HepG2 (cell line): ENCODE results near the gene ZCCHC7. TPM values are rescaled to one million over a fixed set of nuclear protein-coding genes. Genes with fewer than 3 reads are reported as not detected.

Source experiments
- BCL6 ChIP-seq: IDR thresholded peaks from 2 replicates; pipeline ENCODE4 v1.6.1; 2016; ENCODE audit warnings: missing genetic modification reagents, missing compliant biosample characterization
- FOSL1 ChIP-seq: sonication (generic); formaldehyde crosslinking; IDR thresholded peaks from 2 replicates; pipeline ENCODE4 v1.9.0; 2021; ENCODE audit warnings: missing genetic modification reagents, borderline replicate concordance
- FOXC1 ChIP-seq: sonication (generic); formaldehyde crosslinking; IDR thresholded peaks from 2 replicates; pipeline ENCODE4 v1.8.0; 2022; ENCODE audit warnings: mild to moderate bottlenecking, missing genetic modification reagents, borderline replicate concordance
- ISL2 ChIP-seq: sonication (generic); formaldehyde crosslinking; IDR thresholded peaks from 2 replicates; pipeline ENCODE4 v1.5.0; 2020; ENCODE audit warnings: missing genetic modification reagents
- MTA1 ChIP-seq: sonication (generic); formaldehyde crosslinking; IDR thresholded peaks from 2 replicates; pipeline ENCODE4 v1.4.0; 2020; ENCODE audit warnings: missing genetic modification reagents, mild to moderate bottlenecking, borderline replicate concordance
- NFKB2 ChIP-seq: sonication (generic); formaldehyde crosslinking; IDR thresholded peaks from 2 replicates; pipeline ENCODE4 v1.4.0; 2020; ENCODE audit warnings: missing genetic modification reagents, borderline replicate concordance
- PAF1 ChIP-seq: IDR thresholded peaks from 2 replicates; pipeline ENCODE4 v1.6.1; 2016; ENCODE audit warnings: missing genetic modification reagents, missing compliant biosample characterization
- PBX3 ChIP-seq: sonication (generic); formaldehyde crosslinking; IDR thresholded peaks from 2 replicates; pipeline ENCODE4 v1.8.1; 2023; ENCODE audit warnings: missing genetic modification reagents, inconsistent platforms, borderline replicate concordance
- TFE3 ChIP-seq: IDR thresholded peaks from 2 replicates; pipeline ENCODE4 v1.6.1; 2016
- ZNF546 ChIP-seq: sonication (generic); formaldehyde crosslinking; conservative IDR thresholded peaks from 2 replicates; pipeline ENCODE4 v1.8.1; 2023; ENCODE audit warnings: mild to moderate bottlenecking, missing genetic modification reagents
- ZNF709 ChIP-seq: sonication (generic); formaldehyde crosslinking; IDR thresholded peaks from 2 replicates; pipeline ENCODE4 v1.5.0; 2020; ENCODE audit warnings: mild to moderate bottlenecking, missing genetic modification reagents
- polyA plus RNA-seq, 8 experiments: library from polyadenylated mRNA; depleted of rRNA in 3 of 8; stranded (reverse) in 7 of 8; unstranded in 1 of 8; fragments of >200 nt; fragmentation: Illumina TruSeq in 4 of 8; extraction: Trizol in 4 of 8; gene quantifications; 2 replicates each; pipeline versions ENCODE4 v1.2.1 to v1.2.3, GENCODE V29; 2011 to 2016; ENCODE audit warnings: low read depth in 4 of 8, missing spikeins in 1 of 8, mixed read lengths in 1 of 8; ENCODE audit not compliant: insufficient read depth in 1 of 8
- total RNA-seq, 5 experiments: library from RNA; depleted of rRNA; stranded (reverse); fragments of >200 nt; fragmentation: Illumina TruSeq; extraction: Trizol; gene quantifications; 2 replicates each; pipeline ENCODE4 v1.2.3, GENCODE V29; 2016; ENCODE audit warnings: low read depth in 1 of 5
- TF ChIP-seq, protein P1 (sequence below): sonication (generic); formaldehyde crosslinking; IDR thresholded peaks from 2 replicates; pipeline ENCODE4 v1.4.0; 2020; ENCODE audit warnings: missing genetic modification reagents
- TF ChIP-seq, protein P2 (sequence below): sonication (generic); formaldehyde crosslinking; IDR thresholded peaks from 2 replicates; pipeline ENCODE4 v1.5.1; 2020; ENCODE audit warnings: mild to moderate bottlenecking, missing genetic modification reagents, moderate library complexity
- TF ChIP-seq, protein P3 (sequence below): sonication (generic); formaldehyde crosslinking; conservative IDR thresholded peaks from 2 replicates; pipeline ENCODE4 v1.8.0; 2022; ENCODE audit warnings: mild to moderate bottlenecking, moderate library complexity, missing genetic modification reagents

The ZCCHC7 gene
- total and polyA plus RNA-seq, 2 of the 13 experiments (the other 11 are each of a cell fraction or from before 2014, with no cell fraction given), result 13.6 to 19.3 TPM

DNA sequence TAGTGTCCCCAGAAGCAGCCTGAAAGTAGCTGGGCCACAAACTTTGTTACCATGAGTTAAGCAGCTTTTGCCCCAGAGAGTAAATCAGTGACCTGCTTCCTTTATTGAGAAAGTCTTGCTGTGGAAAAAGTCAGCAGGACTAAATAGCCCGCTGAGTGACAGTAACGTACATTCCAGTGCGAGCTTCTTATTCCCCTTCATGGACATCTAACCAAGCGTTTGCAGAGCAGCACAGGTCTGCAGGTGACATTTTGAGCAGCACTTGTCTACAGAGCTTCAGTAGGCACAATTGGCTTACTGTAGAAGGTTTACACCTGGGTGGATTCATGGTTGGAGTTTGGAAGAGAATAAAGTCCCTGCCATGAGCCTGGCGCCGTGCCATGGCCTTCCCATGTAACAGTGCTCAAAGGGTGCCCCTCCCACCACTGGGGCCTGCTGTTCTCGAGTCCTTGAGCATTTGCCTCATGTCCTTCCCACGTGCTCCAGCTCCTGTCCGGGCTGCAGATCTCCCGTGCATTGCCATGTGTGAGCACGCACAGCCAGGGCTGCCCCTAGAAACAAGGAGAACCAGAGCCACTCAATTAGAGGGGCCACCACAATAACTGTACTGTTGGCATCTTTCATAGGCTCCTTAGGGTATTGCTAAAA lies 260.8 kb downstream of the ZCCHC7 start (continued):
- TF ChIP-seq, protein P1, sequence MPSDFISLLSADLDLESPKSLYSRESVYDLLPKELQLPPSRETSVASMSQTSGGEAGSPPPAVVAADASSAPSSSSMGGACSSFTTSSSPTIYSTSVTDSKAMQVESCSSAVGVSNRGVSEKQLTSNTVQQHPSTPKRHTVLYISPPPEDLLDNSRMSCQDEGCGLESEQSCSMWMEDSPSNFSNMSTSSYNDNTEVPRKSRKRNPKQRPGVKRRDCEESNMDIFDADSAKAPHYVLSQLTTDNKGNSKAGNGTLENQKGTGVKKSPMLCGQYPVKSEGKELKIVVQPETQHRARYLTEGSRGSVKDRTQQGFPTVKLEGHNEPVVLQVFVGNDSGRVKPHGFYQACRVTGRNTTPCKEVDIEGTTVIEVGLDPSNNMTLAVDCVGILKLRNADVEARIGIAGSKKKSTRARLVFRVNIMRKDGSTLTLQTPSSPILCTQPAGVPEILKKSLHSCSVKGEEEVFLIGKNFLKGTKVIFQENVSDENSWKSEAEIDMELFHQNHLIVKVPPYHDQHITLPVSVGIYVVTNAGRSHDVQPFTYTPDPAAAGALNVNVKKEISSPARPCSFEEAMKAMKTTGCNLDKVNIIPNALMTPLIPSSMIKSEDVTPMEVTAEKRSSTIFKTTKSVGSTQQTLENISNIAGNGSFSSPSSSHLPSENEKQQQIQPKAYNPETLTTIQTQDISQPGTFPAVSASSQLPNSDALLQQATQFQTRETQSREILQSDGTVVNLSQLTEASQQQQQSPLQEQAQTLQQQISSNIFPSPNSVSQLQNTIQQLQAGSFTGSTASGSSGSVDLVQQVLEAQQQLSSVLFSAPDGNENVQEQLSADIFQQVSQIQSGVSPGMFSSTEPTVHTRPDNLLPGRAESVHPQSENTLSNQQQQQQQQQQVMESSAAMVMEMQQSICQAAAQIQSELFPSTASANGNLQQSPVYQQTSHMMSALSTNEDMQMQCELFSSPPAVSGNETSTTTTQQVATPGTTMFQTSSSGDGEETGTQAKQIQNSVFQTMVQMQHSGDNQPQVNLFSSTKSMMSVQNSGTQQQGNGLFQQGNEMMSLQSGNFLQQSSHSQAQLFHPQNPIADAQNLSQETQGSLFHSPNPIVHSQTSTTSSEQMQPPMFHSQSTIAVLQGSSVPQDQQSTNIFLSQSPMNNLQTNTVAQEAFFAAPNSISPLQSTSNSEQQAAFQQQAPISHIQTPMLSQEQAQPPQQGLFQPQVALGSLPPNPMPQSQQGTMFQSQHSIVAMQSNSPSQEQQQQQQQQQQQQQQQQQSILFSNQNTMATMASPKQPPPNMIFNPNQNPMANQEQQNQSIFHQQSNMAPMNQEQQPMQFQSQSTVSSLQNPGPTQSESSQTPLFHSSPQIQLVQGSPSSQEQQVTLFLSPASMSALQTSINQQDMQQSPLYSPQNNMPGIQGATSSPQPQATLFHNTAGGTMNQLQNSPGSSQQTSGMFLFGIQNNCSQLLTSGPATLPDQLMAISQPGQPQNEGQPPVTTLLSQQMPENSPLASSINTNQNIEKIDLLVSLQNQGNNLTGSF (CRISPR knock-in tag), result peak; percentile 74; the same call in 1 of the 2 replicates
- TF ChIP-seq ZNF709 (CRISPR knock-in tag) (0 out of 2 replicates have a peak, but pooled peaks have one; percentile 56), BCL6 (CRISPR knock-in tag) (peak; percentile 34; the same call in 1 of the 2 replicates), NFKB2 (CRISPR knock-in tag) (peak; percentile 88), PBX3 (no peak), ISL2 (CRISPR knock-in tag) (peak; percentile 38; the same call in 1 of the 2 replicates), FOXC1 (CRISPR knock-in tag) (0 out of 2 replicates have a peak, but pooled peaks have one; percentile 61), ZNF546 (0 out of 2 replicates have a peak, but pooled peaks have one; percentile 37), FOSL1 (CRISPR knock-in tag) (no peak), PAF1 (CRISPR knock-in tag) (no peak), MTA1 (CRISPR knock-in tag) (peak; percentile 81; the same call in 1 of the 2 replicates), TFE3 (CRISPR knock-in tag) (0 out of 2 replicates have a peak, but pooled peaks have one; percentile 53)
- TF ChIP-seq, protein P2, sequence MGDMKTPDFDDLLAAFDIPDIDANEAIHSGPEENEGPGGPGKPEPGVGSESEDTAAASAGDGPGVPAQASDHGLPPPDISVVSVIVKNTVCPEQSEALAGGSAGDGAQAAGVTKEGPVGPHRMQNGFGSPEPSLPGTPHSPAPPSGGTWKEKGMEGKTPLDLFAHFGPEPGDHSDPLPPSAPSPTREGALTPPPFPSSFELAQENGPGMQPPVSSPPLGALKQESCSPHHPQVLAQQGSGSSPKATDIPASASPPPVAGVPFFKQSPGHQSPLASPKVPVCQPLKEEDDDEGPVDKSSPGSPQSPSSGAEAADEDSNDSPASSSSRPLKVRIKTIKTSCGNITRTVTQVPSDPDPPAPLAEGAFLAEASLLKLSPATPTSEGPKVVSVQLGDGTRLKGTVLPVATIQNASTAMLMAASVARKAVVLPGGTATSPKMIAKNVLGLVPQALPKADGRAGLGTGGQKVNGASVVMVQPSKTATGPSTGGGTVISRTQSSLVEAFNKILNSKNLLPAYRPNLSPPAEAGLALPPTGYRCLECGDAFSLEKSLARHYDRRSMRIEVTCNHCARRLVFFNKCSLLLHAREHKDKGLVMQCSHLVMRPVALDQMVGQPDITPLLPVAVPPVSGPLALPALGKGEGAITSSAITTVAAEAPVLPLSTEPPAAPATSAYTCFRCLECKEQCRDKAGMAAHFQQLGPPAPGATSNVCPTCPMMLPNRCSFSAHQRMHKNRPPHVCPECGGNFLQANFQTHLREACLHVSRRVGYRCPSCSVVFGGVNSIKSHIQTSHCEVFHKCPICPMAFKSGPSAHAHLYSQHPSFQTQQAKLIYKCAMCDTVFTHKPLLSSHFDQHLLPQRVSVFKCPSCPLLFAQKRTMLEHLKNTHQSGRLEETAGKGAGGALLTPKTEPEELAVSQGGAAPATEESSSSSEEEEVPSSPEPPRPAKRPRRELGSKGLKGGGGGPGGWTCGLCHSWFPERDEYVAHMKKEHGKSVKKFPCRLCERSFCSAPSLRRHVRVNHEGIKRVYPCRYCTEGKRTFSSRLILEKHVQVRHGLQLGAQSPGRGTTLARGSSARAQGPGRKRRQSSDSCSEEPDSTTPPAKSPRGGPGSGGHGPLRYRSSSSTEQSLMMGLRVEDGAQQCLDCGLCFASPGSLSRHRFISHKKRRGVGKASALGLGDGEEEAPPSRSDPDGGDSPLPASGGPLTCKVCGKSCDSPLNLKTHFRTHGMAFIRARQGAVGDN (CRISPR knock-in tag), result peak; percentile 97
- TF ChIP-seq, protein P3, sequence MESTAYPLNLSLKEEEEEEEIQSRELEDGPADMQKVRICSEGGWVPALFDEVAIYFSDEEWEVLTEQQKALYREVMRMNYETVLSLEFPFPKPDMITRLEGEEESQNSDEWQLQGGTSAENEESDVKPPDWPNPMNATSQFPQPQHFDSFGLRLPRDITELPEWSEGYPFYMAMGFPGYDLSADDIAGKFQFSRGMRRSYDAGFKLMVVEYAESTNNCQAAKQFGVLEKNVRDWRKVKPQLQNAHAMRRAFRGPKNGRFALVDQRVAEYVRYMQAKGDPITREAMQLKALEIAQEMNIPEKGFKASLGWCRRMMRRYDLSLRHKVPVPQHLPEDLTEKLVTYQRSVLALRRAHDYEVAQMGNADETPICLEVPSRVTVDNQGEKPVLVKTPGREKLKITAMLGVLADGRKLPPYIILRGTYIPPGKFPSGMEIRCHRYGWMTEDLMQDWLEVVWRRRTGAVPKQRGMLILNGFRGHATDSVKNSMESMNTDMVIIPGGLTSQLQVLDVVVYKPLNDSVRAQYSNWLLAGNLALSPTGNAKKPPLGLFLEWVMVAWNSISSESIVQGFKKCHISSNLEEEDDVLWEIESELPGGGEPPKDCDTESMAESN (CRISPR knock-in tag), result 0 out of 2 replicates have a peak, but pooled peaks have one; percentile 41
